Sigmoid colon (tissue), 7 donors: ENCODE results near the gene NLGN1. TPM values are rescaled to one million over a fixed set of nuclear protein-coding genes. Genes with fewer than 3 reads are reported as not detected.

Source experiments
- DNase-seq: peaks from one replicate; pipeline ENCODE4 v3.0.0-alpha.2; 2019
- H3K27ac ChIP-seq, 4 donors: fragments of 200-600 bp; sonication (generic); one replicate each; pipeline ENCODE4 v1.5.1; 2016 to 2019; ENCODE audit warnings: mild to moderate bottlenecking in 1 of 4
- H3K27me3 ChIP-seq, 3 donors: fragments of 200-600 bp; sonication (generic); one replicate each; pipeline ENCODE4 v1.5.1; 2019; ENCODE audit warnings: mild to moderate bottlenecking in 1 of 3
- H3K36me3 ChIP-seq, 4 donors: fragments of 200-600 bp; sonication (generic); one replicate each; pipeline ENCODE4 v1.5.1; 2016 to 2019
- H3K4me1 ChIP-seq, 4 donors: fragments of 200-600 bp; sonication (generic); one replicate each; pipeline ENCODE4 v1.5.1; 2017 to 2019
- H3K4me3 ChIP-seq, 4 donors: fragments of 200-600 bp; sonication (generic); one replicate each; pipeline ENCODE4 v1.5.1; 2017 to 2019; ENCODE audit warnings: mild to moderate bottlenecking in 2 of 4, moderate library complexity in 1 of 4
- H3K9me3 ChIP-seq, 4 donors: fragments of 200-600 bp in 3 of 4; sonication (generic) in 3 of 4; one replicate each; pipeline versions ENCODE4 v1.5.1 to v1.6.1; 2013 to 2019
- CTCF ChIP-seq, 4 experiments: fragments of 450-650 bp in 3 of 4; fragments of 200-600 bp in 1 of 4; IDR thresholded peaks; one replicate each; pipeline ENCODE4 v1.5.1; 2016 to 2019; ENCODE audit warnings: antibody characterized with exemption in 4 of 4, mild to moderate bottlenecking in 3 of 4, moderate library complexity in 2 of 4
- EP300 ChIP-seq, 4 donors: sonication (generic); formaldehyde crosslinking; IDR thresholded peaks; one replicate each; pipeline ENCODE4 v1.6.1; 2017; ENCODE audit warnings: antibody characterized with exemption in 4 of 4
- POLR2A ChIP-seq, 2 donors: fragments of 450-650 bp; IDR thresholded peaks; one replicate each; pipeline ENCODE4 v1.6.1; 2016; ENCODE audit warnings: antibody characterized with exemption in 2 of 2, mild to moderate bottlenecking in 2 of 2, moderate library complexity in 2 of 2
- POLR2AphosphoS5 ChIP-seq, 4 donors: sonication (generic); formaldehyde crosslinking; IDR thresholded peaks; one replicate each; pipeline ENCODE4 v1.6.1; 2017; ENCODE audit warnings: antibody characterized with exemption in 4 of 4
- WGBS, 2 donors: extraction: QIAGEN DNeasy Blood & Tissue Kit; methylation state at CpG; one replicate each; pipeline ENCODE4 v1.1.7; 2013; 5-methylcytosine and 5-hydroxymethylcytosine counted together
- intact Hi-C: fragments of 100-400 bp; cut with DNase I; formaldehyde crosslinking; loops from one replicate; pipeline ENCODE4 v1.15.1; 2023
- polyA plus RNA-seq, 3 donors: library from polyadenylated mRNA; stranded (reverse); fragments of 200-250 nt; gene quantifications; one replicate each; pipeline ENCODE4 v1.2.3, GENCODE V29; 2013
- total RNA-seq, 4 donors: library from RNA; depleted of rRNA; stranded (reverse); fragments of >200 nt; gene quantifications; one replicate each; pipeline ENCODE4 v1.1.0, GENCODE V29; 2016
- donor health status: healthy with polysubstance abuse.
- donor health status: Bipolar disorder and iron deficiency.
- donor health status: healthy.

The NLGN1 gene
- total and polyA plus RNA-seq, 7 donors = under 0.01 to 33.5 (median 28.3) TPM; not detected in 1

DNA sequence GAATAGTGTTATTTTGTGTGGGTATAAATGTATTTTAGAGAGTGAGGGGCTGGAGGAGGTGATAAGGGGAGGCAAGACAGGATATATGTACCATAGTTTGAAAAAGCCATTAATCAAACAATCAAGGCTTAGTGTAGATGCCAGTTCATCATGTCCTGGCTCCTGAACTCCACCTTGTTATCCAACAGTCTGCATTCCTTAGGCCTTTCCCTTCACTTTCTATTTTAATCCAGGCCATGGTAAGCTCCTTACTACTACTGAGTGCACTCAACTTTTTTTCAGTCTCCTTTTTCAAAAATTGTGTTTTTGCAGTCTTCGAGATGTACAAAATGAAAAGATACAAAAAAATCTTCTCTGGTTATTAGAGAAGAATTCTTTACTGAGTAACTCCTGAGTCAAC lies 761.1 kb downstream of the NLGN1 start:
- no peaks in the 10 kb centered on the region for H3K36me3 ChIP-seq
- peaks cover 0 to under 1% (median 0%) of the 10 kb centered on the region in 4 donors for H3K9me3 ChIP-seq
- WGBS, 2 donors = 78 to 85% methylated on average over 1 of the region's 1 CpG
- DNase-seq = no peak
- TF ChIP-seq POLR2AphosphoS5 (IDR thresholded peaks at IDR 0.05) (no peak), POLR2A (IDR thresholded peaks at IDR 0.05) (no peak), EP300 (IDR thresholded peaks at IDR 0.05) (no peak), CTCF (IDR thresholded peaks at IDR 0.05) (no peak)
- no peaks in the 10 kb centered on the region for H3K27me3 ChIP-seq
- H3K27ac ChIP-seq = no peak overlapping the region
- H3K4me3 ChIP-seq = no peak overlapping the region
- H3K4me1 ChIP-seq = no peaks in the 10 kb centered on the region
- intact Hi-C loops = no loop called here

- H3K4me1 ChIP-seq = no peaks in the 10 kb centered on the region
- TF ChIP-seq EP300 (IDR thresholded peaks at IDR 0.05) = no peak
- TF ChIP-seq POLR2AphosphoS5 (IDR thresholded peaks at IDR 0.05) = no peak
- TF ChIP-seq CTCF (IDR thresholded peaks at IDR 0.05) = no peak
- no peak for TF ChIP-seq POLR2A (IDR thresholded peaks at IDR 0.05)
- H3K9me3 ChIP-seq = peaks cover 0 to 6% (median 2%) of the 10 kb centered on the region in 4 donors
- no peak for DNase-seq
- WGBS, 2 donors = 59 to 81% methylated on average over 3 of the region's 3 CpGs
- no peak overlapping the region for H3K27ac ChIP-seq
- intact Hi-C loops = no loop called here
- no peaks in the 10 kb centered on the region for H3K27me3 ChIP-seq
- H3K4me3 ChIP-seq = no peak overlapping the region
- no peaks in the 10 kb centered on the region for H3K36me3 ChIP-seq
These were observed 762.1 kb downstream of the NLGN1 start for GRCh38 chr3:174159604-174160003.

DNA sequence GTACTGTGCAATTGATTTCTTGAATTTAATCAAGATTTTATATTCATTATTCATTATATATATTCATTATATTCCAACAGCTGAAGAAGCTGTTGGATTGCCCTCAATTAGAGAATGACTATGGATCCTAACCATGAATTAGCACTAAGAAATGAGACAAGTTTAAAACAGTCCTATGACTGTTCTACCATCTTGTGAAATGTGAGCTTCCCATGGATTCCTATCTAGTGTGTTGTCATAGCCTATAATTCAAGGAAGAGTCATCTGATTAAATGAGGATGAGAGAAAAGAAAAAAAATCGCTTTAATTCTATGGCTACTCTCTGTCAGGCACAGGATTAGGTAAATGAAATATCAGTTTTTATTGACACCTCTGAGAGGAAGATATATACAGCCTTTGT lies 765.0 kb downstream of the NLGN1 start:
- Histone ChIP-seq H3K27ac (no peak overlapping the region), H3K36me3 (no peaks in the 10 kb centered on the region), H3K27me3 (no peaks in the 10 kb centered on the region), H3K9me3 (peaks cover 0 to 7% (median 3%) of the 10 kb centered on the region in 4 donors), H3K4me3 (no peak overlapping the region), H3K4me1 (no peaks in the 10 kb centered on the region)
- 79 to 94% methylated on average over 1 of the region's 1 CpG for WGBS, 2 donors
- intact Hi-C loops = no loop called here
- DNase-seq = no peak
- TF ChIP-seq CTCF (IDR thresholded peaks at IDR 0.05) (no peak), POLR2A (IDR thresholded peaks at IDR 0.05) (no peak), EP300 (IDR thresholded peaks at IDR 0.05) (no peak)

DNA sequence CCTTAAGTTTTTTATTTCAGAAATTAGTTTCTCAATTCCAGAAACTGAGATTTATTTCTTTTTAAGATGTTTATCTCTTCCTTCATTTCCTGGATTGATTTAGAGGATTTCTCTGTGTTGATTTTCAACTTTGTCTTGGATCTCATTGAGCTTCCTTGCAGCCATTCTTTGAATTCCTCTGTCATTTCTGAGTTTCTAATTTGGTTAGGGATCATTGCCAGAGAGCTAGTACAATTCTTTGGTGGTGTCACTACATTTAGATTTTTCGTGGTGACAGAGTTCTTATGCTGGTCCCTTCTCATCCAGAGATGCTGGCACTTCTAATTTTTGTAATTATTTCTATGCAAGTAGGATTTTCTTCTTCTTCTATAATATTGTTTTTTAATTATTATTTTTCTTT lies 770.5 kb downstream of the NLGN1 start:
- Histone ChIP-seq H3K36me3 (no peaks in the 10 kb centered on the region), H3K9me3 (peaks cover 0 to 7% (median 3%) of the 10 kb centered on the region in 4 donors), H3K27ac (no peak overlapping the region), H3K27me3 (no peaks in the 10 kb centered on the region), H3K4me1 (no peaks in the 10 kb centered on the region), H3K4me3 (no peak overlapping the region)
- no peak for DNase-seq
- WGBS, 2 donors = 24 to 78% methylated on average over 1 of the region's 1 CpG
- intact Hi-C loops = no loop called here
- TF ChIP-seq POLR2AphosphoS5 (IDR thresholded peaks at IDR 0.05) = no peak
- no peak for TF ChIP-seq EP300 (IDR thresholded peaks at IDR 0.05)
- TF ChIP-seq POLR2A (IDR thresholded peaks at IDR 0.05) = no peak
- TF ChIP-seq CTCF (IDR thresholded peaks at IDR 0.05) = no peak

- intact Hi-C loops = no loop called here
These were observed 771.2 kb downstream of the NLGN1 start for GRCh38 chr3:174168538-174169254.

More at GRCh38 chr3:174168538-174169254, 771.2 kb downstream of the NLGN1 start:
- Histone ChIP-seq H3K9me3 (peaks cover 0 to 7% (median 3%) of the 10 kb centered on the region in 4 donors), H3K27ac (no peak overlapping the region), H3K36me3 (no peaks in the 10 kb centered on the region), H3K4me1 (no peaks in the 10 kb centered on the region), H3K4me3 (no peak overlapping the region), H3K27me3 (no peaks in the 10 kb centered on the region)
- 52 to 76% methylated on average over 3 of the region's 3 CpGs for WGBS, 2 donors
- TF ChIP-seq POLR2A (IDR thresholded peaks at IDR 0.05) = no peak
- TF ChIP-seq POLR2AphosphoS5 (IDR thresholded peaks at IDR 0.05) = no peak
- TF ChIP-seq EP300 (IDR thresholded peaks at IDR 0.05) = no peak
- TF ChIP-seq CTCF (IDR thresholded peaks at IDR 0.05) = no peak
- no peak for DNase-seq
